Measurements from ENCODE around the gene F12.
A peak's percentile ranks its signal among the peaks of the same experiment; 100 is the strongest.
"Not testable (repeated sequence)": the region's sequence is repeated elsewhere in the genome, so short reads cannot be mapped to it uniquely, and the experiment has no call there.

The F12 gene

DNA sequence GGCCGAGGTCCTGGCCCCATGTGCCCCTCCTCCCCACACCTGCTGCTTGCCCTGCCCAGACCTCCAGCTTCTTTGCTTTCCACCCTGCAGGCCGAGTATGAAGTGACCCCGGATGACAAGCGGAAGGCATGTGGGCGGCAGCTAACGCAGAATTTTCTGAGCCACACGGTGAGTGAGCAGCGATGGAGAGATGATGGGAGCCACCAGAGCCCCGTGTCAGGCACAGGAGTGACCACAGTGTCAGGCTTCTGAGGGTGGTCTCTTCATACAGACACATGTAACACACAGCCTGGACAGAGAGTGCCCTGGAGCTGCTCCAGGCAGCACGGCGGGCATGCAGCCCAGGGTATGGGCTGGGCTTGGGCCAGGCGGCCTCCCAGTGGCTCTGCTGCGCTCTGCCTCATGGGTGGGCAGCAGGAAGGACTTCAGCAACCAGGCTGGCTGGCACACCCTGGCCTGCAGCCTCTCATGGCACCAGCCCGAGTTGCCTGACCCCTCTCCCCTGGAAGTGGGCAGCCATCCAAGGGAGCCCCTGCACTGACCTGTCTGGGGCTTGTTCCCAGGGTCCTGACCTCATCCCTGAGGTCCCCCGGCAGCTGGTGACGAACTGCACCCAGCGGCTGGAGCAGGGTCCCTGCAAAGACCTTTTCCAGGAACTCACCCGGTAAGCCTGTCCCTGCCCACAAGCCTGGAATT, 22.9 kb upstream of the F12 start:
- DNase-seq = peak; percentile 70 to 78

DNA sequence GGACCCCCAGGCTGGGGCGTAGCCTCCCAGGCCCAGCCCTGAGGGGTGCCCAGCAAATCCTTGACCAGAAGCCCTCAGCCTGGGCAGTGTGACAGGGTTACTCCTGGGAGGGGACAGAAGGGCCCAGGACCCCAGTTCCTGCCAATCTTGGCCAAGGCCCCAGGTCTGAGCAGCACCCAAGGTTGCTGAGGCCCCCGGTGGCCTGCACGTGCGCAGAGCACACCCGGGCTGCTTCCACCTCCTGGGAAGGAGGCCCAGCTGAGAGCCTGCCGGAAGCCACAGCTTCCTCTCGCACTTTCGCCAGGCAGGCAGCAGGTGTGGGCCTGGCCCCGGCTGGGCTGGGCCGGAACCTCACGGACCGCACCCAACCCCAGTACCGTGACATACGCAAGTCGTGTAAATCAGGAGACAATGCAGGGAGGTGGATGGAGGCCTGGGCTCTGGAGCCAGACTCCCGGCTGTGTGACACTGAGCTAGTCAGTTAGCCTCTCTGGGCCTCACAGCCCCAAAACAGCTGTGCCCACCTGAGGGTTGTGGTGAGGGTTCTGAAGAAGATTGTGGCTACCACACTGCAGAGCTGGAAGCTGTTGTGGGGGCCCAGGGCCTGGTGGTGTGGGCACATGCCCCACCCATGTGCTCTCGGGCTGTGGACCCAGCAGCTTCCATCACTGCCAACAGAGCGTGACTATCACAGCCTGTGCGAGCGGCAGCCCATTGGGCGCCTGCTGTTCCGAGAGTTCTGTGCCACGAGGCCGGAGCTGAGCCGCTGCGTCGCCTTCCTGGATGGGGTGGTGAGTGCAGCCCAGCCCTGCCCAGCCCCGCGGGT, 22.2 kb upstream of the F12 start:
- peak; percentile 76 to 82 for DNase-seq

DNA sequence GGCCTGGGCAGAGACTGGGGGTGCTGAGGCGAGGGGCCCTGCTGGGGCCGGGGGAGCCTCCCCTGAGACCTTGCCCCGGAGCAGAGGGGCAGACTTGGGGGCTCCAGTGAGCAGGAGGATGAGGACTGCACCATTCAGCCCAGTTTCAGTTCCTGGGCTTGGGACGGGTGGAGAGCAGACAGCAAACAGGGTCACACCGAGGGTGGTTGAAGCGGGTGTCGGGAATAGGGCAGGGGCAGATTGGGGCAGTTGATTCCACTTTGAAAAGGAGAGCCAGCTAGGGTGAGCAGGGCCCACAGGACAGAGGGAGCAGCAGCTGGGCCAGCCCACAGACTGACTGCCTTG, 21.6 kb upstream of the F12 start:
- DNase-seq = no peak

DNA sequence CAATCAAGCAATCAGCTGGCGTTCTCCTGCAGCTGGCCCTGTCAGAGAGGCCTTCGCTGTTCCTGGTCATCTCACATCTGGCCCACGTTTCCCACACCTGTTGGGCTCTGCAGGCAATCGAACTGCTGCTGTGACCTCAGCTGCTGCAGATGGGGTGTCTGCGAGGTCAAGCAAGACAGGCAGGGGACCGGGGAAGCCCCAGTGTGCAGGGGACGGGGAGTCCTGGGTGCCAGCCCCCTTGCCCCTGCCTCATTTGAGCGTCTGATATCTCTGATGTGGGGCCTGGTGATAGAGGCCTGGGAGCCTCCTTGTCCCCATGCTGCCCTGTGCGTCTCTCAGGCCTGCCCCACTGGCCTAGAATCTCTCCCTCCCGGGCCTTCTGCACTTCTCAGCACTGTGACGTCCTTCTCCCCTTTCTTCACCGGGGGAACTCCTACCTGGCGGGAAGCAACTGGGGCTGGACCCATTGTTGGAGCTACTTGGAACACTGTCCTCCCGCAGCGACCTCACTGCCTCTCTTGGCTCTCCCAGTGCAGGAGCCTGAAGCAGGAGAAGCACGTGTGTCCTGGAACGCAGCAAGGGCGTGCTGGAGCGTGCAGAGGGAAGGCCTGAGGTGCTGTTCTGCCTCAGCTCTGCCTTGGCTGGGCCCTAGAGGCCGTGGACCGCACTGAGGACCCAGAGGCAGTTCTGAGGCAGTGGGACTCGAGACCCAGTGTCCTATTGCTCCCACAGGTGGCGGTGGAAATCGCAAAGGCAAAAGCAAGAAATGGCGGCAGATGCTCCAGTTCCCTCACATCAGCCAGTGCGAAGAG, 21.0 kb upstream of the F12 start:
- no peak for DNase-seq

DNA sequence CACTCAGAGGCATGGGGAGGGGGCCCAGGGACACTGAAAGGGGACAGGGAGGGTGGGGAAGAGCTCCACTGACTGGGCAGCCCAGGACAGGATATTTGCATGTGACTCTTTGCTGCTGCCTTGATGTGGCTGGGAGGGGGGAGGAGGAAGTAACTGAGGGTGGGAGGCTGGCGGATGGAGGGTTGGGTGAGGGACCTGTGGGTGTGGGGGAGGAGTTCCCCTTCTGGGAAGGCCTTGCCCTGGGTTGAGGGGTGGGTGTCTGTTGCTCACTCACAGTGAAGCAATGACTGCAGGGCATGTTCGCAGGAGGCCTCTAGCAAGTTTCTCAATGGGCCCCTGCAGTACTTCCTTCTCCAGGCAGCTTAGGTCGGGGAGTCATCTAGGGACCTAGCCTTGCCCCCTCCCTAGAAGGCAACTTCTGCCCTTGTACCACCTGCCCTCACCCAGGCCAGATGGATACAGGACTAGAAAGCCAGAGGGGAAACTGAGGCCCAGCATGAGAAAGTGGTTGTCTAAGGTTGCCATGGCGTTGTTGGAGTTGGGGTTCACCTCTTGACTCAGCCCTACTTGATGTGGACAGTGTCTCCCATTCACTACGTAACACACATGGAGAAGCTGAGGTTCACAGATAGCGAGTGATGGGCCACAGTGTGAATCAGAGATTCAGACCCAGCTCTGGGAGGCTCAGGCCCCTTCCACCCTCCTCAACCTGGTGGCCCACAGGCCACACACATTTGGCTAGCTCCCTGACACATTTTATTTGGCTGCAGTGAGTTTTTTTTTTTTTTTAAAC, 20.1 kb upstream of the F12 start:
- peak; percentile 91 to 94 for DNase-seq

DNA sequence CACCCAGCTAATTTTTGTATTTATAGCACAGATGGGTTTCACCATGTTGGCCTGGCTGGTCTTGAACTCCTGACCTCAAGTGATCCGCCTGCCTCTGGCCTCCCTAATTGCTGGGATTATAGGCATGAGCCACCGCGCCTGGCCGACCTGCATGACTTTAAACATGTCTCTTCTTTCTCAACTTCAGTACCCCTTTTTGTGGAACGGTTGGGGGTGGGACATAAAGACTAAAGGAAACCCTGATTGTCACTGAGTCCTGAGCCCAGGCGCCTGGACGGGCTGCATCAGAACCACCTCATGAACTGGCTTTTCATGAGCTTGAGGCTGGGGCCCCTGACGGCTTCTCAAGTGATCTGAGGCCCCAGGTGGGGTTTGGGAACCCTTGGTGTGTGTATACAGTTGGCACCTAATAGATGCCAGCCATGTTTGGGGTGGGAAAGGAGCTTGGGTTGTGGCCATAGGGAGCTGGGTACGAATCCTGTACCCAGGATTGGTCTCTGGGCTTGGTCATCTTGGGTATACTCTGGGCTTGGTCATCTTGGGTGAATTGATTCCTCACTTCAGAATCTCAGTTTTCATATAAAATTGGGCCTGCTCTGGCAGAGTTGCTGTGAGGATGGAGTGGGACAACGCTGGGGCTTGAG, 19.3 kb upstream of the F12 start:
- DNase-seq = no peak

DNA sequence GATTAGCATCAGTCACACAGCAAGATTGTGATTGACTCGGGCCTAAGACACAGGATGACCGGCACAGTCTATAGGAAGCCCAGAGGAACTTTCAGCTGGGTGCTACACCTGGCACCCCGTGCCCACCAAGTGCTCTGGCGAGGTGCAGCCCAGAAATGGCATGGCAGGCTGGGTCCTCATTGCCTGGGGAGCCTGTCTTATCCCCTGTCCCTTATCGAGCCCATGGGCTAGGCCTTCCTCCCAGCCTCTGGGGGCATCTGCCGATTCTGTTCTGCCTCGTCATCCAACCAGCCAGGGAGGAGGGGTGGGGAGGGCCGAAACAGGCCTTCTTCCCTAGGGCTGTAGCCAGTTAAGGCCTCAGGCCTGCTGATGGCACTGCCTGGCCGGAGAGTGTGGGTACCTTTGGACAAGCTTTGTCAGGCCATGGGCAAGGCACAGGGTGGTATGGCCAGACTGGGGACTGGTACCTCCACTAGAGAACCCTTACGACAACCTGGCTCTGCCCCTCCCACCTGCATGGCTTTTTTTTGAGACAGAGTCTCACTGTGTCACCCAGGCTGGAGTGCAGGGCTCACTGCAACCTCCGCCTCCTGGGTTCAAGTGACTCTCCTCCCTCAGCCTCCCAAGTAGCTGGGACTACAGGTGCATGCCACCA, 18.7 kb upstream of the F12 start:
- peak; percentile 56 to 63 for DNase-seq

DNA sequence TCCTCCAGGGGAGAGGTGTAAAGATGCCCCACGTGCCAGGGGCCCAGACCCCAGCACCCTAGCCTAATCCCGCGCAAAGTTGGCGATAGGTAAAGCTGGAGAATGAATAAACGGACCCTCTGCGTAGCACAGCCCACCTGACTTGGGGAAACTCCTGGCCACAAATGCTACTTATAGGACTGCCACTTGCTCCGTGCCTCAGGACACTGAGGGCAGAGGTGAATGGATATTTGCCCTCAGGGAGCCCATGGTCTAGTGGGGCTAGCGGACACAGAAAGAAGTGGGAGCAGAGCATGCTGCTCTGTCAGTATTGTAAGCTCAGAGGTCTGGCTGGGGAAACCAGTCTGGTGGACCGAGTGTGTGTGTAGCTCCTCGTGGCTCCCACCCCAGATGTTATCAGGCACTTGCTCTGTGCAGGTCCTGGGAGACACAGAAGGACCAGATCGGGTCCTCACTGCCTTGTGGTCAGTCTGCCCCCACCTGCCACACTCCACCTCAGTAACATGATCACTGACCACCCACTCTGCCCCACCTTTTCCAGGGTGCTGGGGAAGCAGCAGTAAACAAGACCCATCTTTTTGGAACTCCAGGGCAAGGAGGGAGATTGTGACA, 18.0 kb upstream of the F12 start:
- DNase-seq = peak in 1 of 2 experiments; percentile 51

DNA sequence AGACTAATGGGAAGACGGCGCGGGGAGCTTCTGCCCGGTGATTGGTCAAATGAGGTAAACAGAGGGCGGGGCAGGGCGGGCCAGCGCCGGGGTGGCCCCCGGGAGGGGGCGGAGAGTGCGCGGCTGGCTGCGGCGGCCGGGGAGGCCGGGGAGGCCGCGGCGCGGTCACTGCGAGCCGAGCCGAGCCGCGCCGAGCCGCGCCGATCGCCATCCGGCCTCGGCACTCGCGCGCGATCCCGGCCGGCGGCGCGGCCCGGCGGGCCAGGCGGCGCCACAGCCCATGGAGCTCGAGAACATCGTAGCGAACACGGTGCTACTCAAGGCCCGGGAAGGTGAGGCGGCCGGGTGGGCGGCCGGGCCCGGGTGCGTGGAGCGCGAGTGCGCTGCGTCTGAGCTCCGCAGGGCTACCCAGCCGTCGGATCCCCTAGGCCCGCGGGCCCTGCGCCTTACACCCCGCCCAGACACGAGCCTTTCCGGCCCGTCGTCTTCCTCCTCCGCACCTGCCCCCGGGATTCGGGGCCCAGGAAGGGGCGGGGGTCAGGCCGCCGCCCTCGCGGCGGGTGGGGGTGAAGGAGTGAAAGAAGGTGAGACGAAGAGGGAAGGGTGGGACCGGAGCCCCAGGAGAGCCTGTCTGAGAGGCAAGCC, 17.3 kb upstream of the F12 start, which contains the start of gene GRK6:
TSS of gene GRK6 (plus strand) at position 111 of the 645 bp plus-strand sequence. CDS start at position 281, 170 bp downstream.
- DNase-seq = peak; percentile 67 to 70

DNA sequence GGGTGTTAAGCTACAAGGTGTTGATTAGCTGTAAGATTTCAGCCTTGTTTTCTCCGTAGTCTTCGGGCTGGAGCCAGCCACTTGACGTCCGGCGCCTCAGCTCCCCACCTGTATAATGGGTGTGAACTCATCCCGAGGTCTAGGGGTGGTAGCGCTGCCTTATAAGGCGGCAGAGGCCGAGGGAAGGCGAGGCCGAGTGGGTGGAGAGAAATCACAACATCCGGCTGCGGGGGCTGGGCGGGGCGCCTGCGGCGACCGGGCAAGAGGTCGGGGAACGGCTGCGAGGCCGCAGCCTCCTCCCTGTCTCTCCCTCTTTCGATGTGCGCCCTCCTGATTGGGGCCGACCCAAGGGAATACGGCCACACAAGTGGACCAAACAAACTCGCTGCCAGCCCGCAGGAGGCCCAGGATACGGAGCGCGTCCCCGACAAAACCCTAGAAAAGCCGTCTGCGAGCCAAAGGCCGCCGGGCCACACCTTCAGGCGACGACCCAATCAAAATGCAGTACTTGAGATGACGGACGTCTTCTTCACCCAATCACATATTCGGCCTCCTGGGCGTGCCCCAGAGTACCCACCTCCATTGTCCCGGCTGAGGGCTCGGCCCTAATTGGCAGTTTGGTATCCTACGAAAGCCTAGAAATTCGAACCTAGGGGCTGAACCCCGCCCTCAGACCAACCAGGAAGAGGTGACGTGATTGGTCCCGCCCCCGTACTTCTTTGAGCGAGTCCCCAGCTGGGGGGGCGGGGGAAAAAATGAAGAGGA, 16.6 kb upstream of the F12 start:
- peak; percentile 99 to 100 for DNase-seq

DNA sequence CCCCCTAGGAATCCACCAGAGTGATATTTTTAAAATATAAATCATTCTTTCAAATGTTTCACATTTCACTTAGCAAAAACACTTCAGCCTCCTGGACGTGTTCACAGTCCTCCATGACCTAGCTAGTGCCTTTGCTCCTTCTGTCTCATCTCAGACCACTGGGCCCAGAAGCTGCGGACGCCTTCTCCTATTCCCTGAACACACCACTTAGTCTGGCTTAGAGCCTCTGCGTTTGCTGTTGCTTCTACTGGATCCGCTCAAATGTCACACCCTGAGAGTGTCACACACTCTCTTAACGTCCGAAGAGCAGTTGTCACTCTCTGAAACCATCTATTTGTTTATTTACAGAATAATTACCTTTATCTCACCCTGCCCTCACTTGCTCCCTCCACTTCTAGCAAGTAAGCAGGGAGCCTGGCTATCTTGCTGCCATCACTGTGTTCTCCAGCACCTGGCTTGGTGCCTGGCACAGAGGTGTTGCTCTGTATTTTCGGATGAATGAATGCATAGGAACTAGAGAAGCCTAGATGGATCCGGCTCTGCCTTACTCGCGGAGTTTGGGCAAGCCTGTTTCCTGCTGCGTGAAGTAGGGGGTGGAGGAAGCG, 15.9 kb upstream of the F12 start:
- DNase-seq = no peak

DNA sequence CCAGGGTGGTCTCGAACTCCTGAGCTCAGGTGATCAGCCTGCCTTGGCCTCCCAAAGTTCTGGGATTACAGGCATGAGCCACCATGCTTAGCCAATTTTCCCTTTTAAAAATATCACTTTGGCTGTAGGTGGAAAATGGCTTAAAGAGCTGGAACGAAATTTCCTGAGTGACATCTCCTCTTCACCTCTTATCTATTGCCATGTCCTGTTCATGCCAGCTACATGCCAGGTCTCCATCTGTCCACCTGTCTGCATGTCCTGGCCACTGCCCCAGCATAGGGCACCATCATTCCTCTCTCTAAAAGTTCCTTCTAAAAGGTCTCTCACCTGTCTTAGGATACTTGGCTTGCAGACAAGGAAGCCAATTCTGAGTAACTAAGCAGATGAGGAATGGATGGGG, 14.3 kb upstream of the F12 start:
- DNase-seq = no peak

DNA sequence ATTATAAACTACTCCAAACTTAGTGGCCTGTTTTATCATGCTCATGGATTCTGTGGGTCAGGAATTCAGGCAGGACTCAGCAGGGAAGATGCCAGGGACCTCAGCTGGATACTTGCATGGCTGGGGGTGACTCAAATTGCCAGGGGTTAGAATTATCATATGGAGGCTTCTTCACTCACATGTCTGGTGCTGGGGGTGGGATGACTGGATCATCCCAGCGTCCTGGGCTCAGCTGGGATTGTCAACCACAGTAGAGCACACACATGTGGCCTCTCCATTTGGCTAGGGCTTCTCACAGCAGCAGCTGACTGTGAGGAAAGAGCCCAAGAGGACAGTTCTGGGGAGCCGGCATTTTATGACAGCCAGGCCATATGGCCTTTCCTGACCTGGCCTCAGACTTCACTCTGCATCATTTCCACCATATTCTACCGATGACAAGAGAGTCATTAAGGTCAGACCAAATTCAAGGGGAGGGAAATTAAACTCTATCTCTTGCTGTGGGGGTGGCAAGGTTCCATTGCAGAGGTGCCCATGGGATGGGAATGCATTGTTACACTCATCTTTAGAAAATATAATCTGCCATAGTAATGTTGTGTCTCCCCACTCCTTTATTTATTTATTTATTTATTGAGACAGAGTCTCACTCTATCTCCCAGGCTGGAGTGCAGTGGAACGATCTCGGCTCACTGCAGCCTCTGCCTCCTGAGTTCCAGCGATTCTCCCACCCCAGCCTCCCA, 11.9 kb upstream of the F12 start:
- DNase-seq = no peak

DNA sequence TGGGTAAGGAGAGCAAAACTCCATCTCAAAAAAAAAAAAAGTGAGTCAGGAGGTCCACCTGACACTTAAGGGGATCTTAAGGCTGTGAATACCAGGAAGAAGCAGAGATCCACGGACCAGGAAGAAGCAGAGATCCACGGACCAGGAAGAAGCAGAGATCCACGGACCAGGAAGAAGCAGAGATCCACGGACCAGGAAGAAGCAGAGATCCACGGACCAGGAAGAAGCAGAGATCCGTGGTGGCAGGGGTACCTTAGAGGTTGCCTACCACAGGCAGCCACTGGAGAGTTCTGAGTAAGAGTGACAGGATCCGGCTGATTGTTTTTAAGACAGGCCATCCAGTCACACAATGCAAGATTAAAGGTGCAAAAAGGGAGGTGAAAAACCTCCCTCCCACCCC, 11.1 kb upstream of the F12 start:
- DNase-seq = not testable (repeated sequence)

DNA sequence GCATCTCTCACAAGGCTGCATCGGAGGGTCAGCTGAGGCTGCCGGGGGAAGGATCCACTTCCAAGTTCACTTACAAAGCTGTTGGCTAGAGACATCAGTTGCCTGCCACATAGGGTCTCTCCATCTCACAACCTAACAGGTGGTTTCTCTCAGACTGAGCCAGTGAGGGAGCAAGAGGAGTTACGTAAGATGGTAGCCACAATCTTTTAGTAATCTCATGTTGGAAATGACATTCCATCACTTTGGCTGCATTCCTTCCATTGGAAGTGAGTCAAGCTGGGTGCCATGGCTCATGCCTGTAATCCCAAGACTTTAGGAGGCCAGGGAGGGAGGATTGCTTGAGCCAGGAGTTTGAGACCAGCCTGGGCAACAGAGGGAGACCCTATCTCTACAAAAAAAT, 9.7 kb upstream of the F12 start:
- DNase-seq = no peak

DNA sequence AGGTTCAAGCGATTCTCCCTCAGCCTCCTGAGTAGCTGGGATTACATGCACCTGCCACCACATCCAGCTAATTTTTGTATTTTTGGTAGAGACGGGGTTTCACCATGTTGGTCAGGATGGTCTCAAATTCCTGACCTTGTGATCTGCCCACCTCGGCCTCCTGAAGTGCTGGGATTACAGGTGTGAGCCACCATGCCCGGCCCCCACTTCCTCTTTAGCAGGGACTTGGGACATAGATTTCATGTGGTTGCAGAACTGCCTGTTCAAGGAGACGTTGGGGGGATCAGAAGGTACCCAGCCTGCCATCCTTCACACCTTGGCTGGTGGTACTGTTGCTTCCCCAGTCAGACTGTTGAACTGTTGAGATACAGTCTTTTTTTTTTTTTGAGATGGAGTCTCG, 7.7 kb upstream of the F12 start:
- not testable (repeated sequence) for DNase-seq

DNA sequence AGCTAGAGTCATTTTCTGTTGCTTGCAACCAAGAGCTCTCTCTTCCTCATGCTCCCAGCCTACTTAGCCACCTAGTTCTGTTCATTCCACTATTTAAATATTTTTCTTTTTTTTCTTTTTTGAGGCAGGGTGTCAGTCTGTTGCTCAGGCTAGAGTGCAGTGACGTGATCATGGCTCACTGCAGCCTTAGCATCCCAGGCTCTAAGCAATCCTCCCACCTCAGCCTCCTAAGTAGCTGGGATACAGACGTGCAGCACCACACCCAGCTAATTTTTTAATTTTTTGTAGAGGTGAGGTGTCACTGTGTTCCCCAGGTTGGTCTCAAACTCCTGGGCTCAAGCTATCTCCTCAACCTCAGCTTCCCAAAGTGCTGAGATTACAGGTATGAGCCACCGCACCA, 5.1 kb upstream of the F12 start:
- no peak for DNase-seq

DNA sequence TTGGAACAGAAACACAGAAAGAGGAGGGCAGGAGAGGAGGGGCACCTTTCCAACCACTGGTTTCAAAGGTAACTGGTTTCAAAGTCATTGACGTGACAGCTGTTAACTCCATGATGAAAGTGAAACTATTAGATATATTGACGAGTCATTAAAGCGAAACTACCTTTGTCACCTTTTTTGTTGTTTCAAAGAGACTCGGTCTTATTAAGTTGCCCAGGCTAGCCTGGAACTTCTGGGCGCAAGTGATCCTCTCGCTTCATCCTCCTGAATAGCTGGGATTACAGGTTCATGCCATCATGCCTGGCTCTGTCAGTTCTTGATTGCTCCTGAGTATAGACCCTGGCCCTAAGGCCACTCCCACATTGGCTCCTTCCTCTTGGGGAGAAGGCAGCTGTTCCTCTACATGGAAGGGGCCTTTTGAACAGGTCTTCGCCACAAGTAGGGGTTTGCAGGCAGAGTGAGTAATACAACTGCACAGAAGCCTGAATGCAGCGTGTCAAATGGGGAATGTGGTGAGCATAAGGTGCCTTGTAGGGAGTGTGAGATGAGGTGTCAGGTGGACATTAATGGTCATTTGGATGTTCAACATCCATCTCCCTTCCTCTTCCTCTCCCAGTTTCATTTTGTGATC, 3.4 kb upstream of the F12 start:
- DNase-seq = peak in 1 of 2 experiments; percentile 36

All from activated CD4-positive, alpha-beta T cell treated with anti-CD3 and anti-CD28 coated beads, Interleukin-2, amount 50 U/mL, for 48 hours (primary cell).